H1 (cell line): ENCODE measurements around the gene IL5RA. TPM values are rescaled to one million over a fixed set of nuclear protein-coding genes. Genes with fewer than 3 reads are reported as not detected.

Experiments
- CTCF ChIA-PET: fragments of 300-600 bp; sonication (Branson Sonifier 250); formaldehyde crosslinking; loops from one replicate; lab custom pipeline; 2021; ENCODE audit not compliant: partially characterized antibody; lab: Charles Lee
- POLR2A ChIA-PET: fragments of 300-600 bp; sonication (Branson Sonifier 250); formaldehyde crosslinking; loops from one replicate; lab custom pipeline; 2021; ENCODE audit warnings: inconsistent platforms; ENCODE audit not compliant: partially characterized antibody; lab: Charles Lee
- DNase-seq, 2 experiments: peaks; one replicate each; pipeline versions ENCODE4 v3.0.0 to v3.0.0-alpha.2; 2010 to 2022; ENCODE audit warnings: low spot score in 2 of 2, low read depth in 1 of 2, mixed read lengths in 1 of 2
- FAIRE-seq: peaks from 2 replicates; lab custom pipeline; 2011; peaks lifted over from hg19 to GRCh38; lab: Jason Lieb, UNC
- H2AFZ ChIP-seq: 2 replicates; pipeline ENCODE4 v1.8.1; 2012; ENCODE audit warnings: low read length, inconsistent platforms
- H2AK5ac ChIP-seq: 2 replicates; pipeline ENCODE4 v1.6.1; 2013; ENCODE audit warnings: low read depth, low read length
- H2BK120ac ChIP-seq: replicated peaks from 2 replicates; pipeline ENCODE3; 2013; ENCODE audit warnings: low read depth, low read length, inconsistent platforms
- H2BK12ac ChIP-seq: 2 replicates; pipeline ENCODE4 v1.6.1; 2013; ENCODE audit warnings: low read depth, low read length
- H2BK15ac ChIP-seq: 2 replicates; pipeline ENCODE4 v1.6.1; 2013; ENCODE audit warnings: low read length
- H2BK20ac ChIP-seq: 2 replicates; pipeline ENCODE4 v1.6.1; 2013; ENCODE audit warnings: low read length
- H2BK5ac ChIP-seq: 2 replicates; pipeline ENCODE4 v1.6.1; 2013; ENCODE audit warnings: low read depth, low read length
- H3K14ac ChIP-seq: 2 replicates; pipeline ENCODE4 v1.6.1; 2013; ENCODE audit warnings: inconsistent platforms; ENCODE audit not compliant: insufficient read length
- H3K18ac ChIP-seq: 2 replicates; pipeline ENCODE4 v1.6.1; 2013; ENCODE audit warnings: low read length; ENCODE audit errors: extremely low read depth
- H3K23ac ChIP-seq: 2 replicates; pipeline ENCODE4 v1.6.1; 2013; ENCODE audit warnings: inconsistent platforms; ENCODE audit not compliant: insufficient read length
- H3K23me2 ChIP-seq: 2 replicates; pipeline ENCODE4 v1.6.1; 2013; ENCODE audit warnings: low read depth, low read length
- H3K27ac ChIP-seq: 2 replicates; pipeline ENCODE4 v1.6.1; 2011; ENCODE audit warnings: low read depth, low read length, inconsistent platforms
- H3K27me3 ChIP-seq, 4 experiments: replicated peaks in 1 of 4; 1 replicate in 1 of 4; 2 replicates in 3 of 4; pipeline versions ENCODE4 v1.6.1 to v1.8.1; 2011 to 2013; ENCODE audit warnings: low read length in 3 of 4, mild to moderate bottlenecking in 3 of 4, inconsistent platforms in 2 of 4, mixed read lengths in 2 of 4, moderate library complexity in 1 of 4; ENCODE audit not compliant: control insufficient read depth in 3 of 4, insufficient read depth in 3 of 4; ENCODE audit errors: extremely low read depth in 1 of 4
- H3K36me3 ChIP-seq, 4 experiments: 2 replicates each; pipeline versions ENCODE4 v1.6.1 to v1.8.1; 2011 to 2013; ENCODE audit warnings: mild to moderate bottlenecking in 4 of 4, low read length in 3 of 4, moderate library complexity in 2 of 4, control low read depth in 1 of 4, inconsistent platforms in 1 of 4; ENCODE audit not compliant: insufficient read depth in 4 of 4, control insufficient read depth in 2 of 4
- H3K4ac ChIP-seq: replicated peaks from 2 replicates; pipeline ENCODE3; 2013; ENCODE audit warnings: low read length, low read depth, mixed read lengths, inconsistent platforms; ENCODE audit not compliant: insufficient read length
- H3K4me1 ChIP-seq, 4 experiments: replicated peaks in 1 of 4; 1 replicate in 1 of 4; 2 replicates in 3 of 4; pipeline versions ENCODE4 v1.6.1 to v1.8.1; 2011 to 2013; ENCODE audit warnings: low read length in 3 of 4, inconsistent platforms in 2 of 4, mixed read lengths in 1 of 4; ENCODE audit not compliant: insufficient read depth in 4 of 4, control insufficient read depth in 3 of 4
- H3K4me2 ChIP-seq, 2 experiments: 2 replicates each; pipeline versions ENCODE4 v1.6.1 to v1.8.1; 2011 to 2013; ENCODE audit warnings: low read depth in 2 of 2, low read length in 2 of 2, control low read depth in 1 of 2, inconsistent platforms in 1 of 2, mild to moderate bottlenecking in 1 of 2; ENCODE audit not compliant: insufficient read depth in 1 of 2
- H3K4me3 ChIP-seq, 4 experiments: fragments of 200-600, 300-600 bp in 1 of 4; sonication (generic), shearing (Covaris generic), sonication (Bioruptor Twin) in 1 of 4; 2 replicates each; pipeline versions ENCODE4 v1.5.1 to v1.8.1; 2011 to 2016; ENCODE audit warnings: low read length in 4 of 4, low read depth in 3 of 4, control low read depth in 2 of 4, inconsistent platforms in 2 of 4, mild to moderate bottlenecking in 2 of 4, mixed read lengths in 1 of 4, moderate library complexity in 1 of 4; ENCODE audit not compliant: insufficient read depth in 2 of 4; ENCODE audit errors: extremely low read depth in 1 of 4
- H3K56ac ChIP-seq: replicated peaks from 2 replicates; pipeline ENCODE3; 2013; ENCODE audit warnings: low read depth, mild to moderate bottlenecking, mixed read lengths, low read length, inconsistent platforms; ENCODE audit not compliant: insufficient read length
- H3K79me1 ChIP-seq: 2 replicates; pipeline ENCODE4 v1.6.1; 2013; ENCODE audit warnings: low read depth, low read length, control low read depth
- H3K79me2 ChIP-seq, 2 experiments: 2 replicates each; pipeline versions ENCODE4 v1.6.1 to v1.8.1; 2012 to 2013; ENCODE audit warnings: low read length in 2 of 2, mild to moderate bottlenecking in 2 of 2, inconsistent platforms in 1 of 2; ENCODE audit not compliant: insufficient read depth in 2 of 2, control insufficient read depth in 1 of 2
- H3K9ac ChIP-seq, 4 experiments: replicated peaks in 1 of 4; 1 replicate in 1 of 4; 2 replicates in 3 of 4; pipeline versions ENCODE4 v1.6.1 to v1.8.1; 2011 to 2013; ENCODE audit warnings: low read depth in 3 of 4, low read length in 3 of 4, control low read depth in 2 of 4, mild to moderate bottlenecking in 2 of 4, moderate library complexity in 2 of 4, inconsistent platforms in 1 of 4; ENCODE audit errors: extremely low read depth in 1 of 4
- H3K9me3 ChIP-seq, 2 experiments: 2 replicates each; pipeline versions ENCODE4 v1.6.1 to v1.8.1; 2012 to 2013; ENCODE audit warnings: mild to moderate bottlenecking in 2 of 2, moderate library complexity in 2 of 2, control low read depth in 1 of 2, inconsistent platforms in 1 of 2, low read depth in 1 of 2, low read length in 1 of 2, mixed read lengths in 1 of 2; ENCODE audit not compliant: insufficient read depth in 2 of 2
- H4K20me1 ChIP-seq, 2 experiments: replicated peaks in 1 of 2; 2 replicates each; pipeline versions ENCODE3 to v1.8.1; 2011 to 2013; ENCODE audit warnings: inconsistent platforms in 2 of 2, low read length in 2 of 2, mild to moderate bottlenecking in 1 of 2; ENCODE audit not compliant: insufficient read depth in 2 of 2, control insufficient read depth in 1 of 2
- H4K5ac ChIP-seq: 2 replicates; pipeline ENCODE4 v1.6.1; 2013; ENCODE audit warnings: low read length, low read depth, mixed read lengths, inconsistent platforms; ENCODE audit not compliant: insufficient read length
- H4K8ac ChIP-seq: 2 replicates; pipeline ENCODE4 v1.8.0; 2013; ENCODE audit warnings: mild to moderate bottlenecking, moderate library complexity, low read length, inconsistent platforms; ENCODE audit not compliant: insufficient read depth; ENCODE audit errors: extremely low read depth
- H4K91ac ChIP-seq: replicated peaks from 2 replicates; pipeline ENCODE3; 2013; ENCODE audit warnings: low read length, mixed read lengths, inconsistent platforms; ENCODE audit not compliant: insufficient read length
- BACH1 ChIP-seq: IDR thresholded peaks from 2 replicates; pipeline ENCODE4 v1.6.1; 2012; ENCODE audit warnings: low read length, improper control_type of control experiment
- JUN ChIP-seq: IDR thresholded peaks from 2 replicates; pipeline ENCODE4 v1.6.1; 2011; ENCODE audit warnings: low read depth, mild to moderate bottlenecking, improper control_type of control experiment, low read length
- RAD21 ChIP-seq, 2 experiments: IDR thresholded peaks in 1 of 2; conservative IDR thresholded peaks in 1 of 2; 2 replicates each; pipeline ENCODE4 v1.6.1; 2011; ENCODE audit warnings: low read depth in 2 of 2, low read length in 2 of 2, improper control_type of control experiment in 1 of 2, inconsistent platforms in 1 of 2, mild to moderate bottlenecking in 1 of 2, moderate library complexity in 1 of 2
- SIRT6 ChIP-seq: IDR thresholded peaks from one replicate; pipeline ENCODE4 v1.7.1; 2012; ENCODE audit warnings: low read length, inconsistent platforms
- SP1 ChIP-seq: IDR thresholded peaks from 2 replicates; pipeline ENCODE4 v1.6.1; 2011; ENCODE audit warnings: low read depth, low read length
- TEAD4 ChIP-seq: IDR thresholded peaks from 2 replicates; pipeline ENCODE4 v1.6.1; 2012; ENCODE audit warnings: low read depth, low read length, inconsistent platforms, mixed read lengths
- WGBS, 2 experiments: shearing (Covaris generic) in 1 of 2; methylation state at CpG; one replicate each; pipeline versions ENCODE4 v1.1.6 to v1.1.7; 2013 to 2015; ENCODE audit warnings: low lambda C conversion rate in 2 of 2, mixed read lengths in 2 of 2, inconsistent platforms in 1 of 2, low coverage in 1 of 2, missing lambda C conversion rate in 1 of 2; ENCODE audit not compliant: insufficient replicate concordance in 2 of 2, insufficient coverage in 1 of 2, insufficient read length in 1 of 2; ENCODE audit errors: extremely low coverage in 1 of 2, missing lambda C conversion rate in 1 of 2; 5-methylcytosine and 5-hydroxymethylcytosine counted together
- polyA plus RNA-seq, 7 experiments: library from polyadenylated mRNA; depleted of rRNA in 3 of 7; stranded (reverse) in 5 of 7; unstranded in 2 of 7; fragments of >200 nt in 5 of 7; fragments of 200-250 nt in 2 of 7; gene quantifications; 1 replicate in 5 of 7; 2 replicates in 1 of 7; 4 replicates in 1 of 7; pipeline versions ENCODE4 v1.2.1 to v1.2.3, GENCODE V29; 2011 to 2013; ENCODE audit warnings: missing spikeins in 2 of 7, mixed read lengths in 2 of 7
- total RNA-seq: library from RNA; stranded (reverse); fragmentation: NEBNext Ultra II Directional; extraction: Animal tissue kit (Norgen Biotek cat#: 25700); gene quantifications from 2 replicates; pipeline ENCODE4 v1.2.1, GENCODE V29; 2021

IL5RA gene
- total and polyA plus RNA-seq, 2 of the 8 experiments (the other 6 are each of a cell fraction or from before 2014, with no cell fraction given): not detected

- Histone ChIP-seq H3K4me1 (no peaks in the 10 kb centered on the region), H3K9me3 (no peaks in the 10 kb centered on the region), H2BK12ac (no peak overlapping the region), H3K4ac (no peak overlapping the region), H3K27ac (no peak overlapping the region), H2BK20ac (no peak overlapping the region), H2AK5ac (no peak overlapping the region), H3K18ac (no peak overlapping the region), H3K23ac (no peak overlapping the region), H2AFZ (no peak overlapping the region), H4K20me1 (peaks cover 0 to 3% of the 10 kb centered on the region in 2 experiments), H3K4me3 (no peak overlapping the region)
- 93% methylated on average over 1 of the region's 1 CpG; no CpG with 5 or more reads in 1 of the 2 experiments for whole genome bisulfite sequencing, 2 experiments
- FAIRE-seq (no peak), DNase-seq (no peak)
- TF ChIP-seq SP1 (no peak), JUN (no peak), RAD21 (IDR thresholded peaks at IDR 0.05 in 1 of 2, conservative IDR thresholded peaks at IDR 0.05 in 1 of 2; ENCODE audit: low read depth in 2 of 2, low read length in 2 of 2) (no peak), TEAD4 (no peak), SIRT6 (no peak), BACH1 (no peak)
- TF ChIP-seq, all 59 proteins: peak for 0
- no peak overlapping the region for H3K56ac ChIP-seq
- no peak overlapping the region for H4K5ac ChIP-seq
- no peak overlapping the region for H3K4me2 ChIP-seq
- H3K36me3 ChIP-seq: peaks cover 2 to 95% (median 34%) of the 10 kb centered on the region in 4 experiments; a peak in 7 of 8 replicates
- H2BK15ac ChIP-seq: no peak overlapping the region
- no peak overlapping the region for H4K8ac ChIP-seq
- no peak overlapping the region for H3K14ac ChIP-seq
- H3K27me3 ChIP-seq: no peaks in the 10 kb centered on the region
- no peaks in the 10 kb centered on the region for H3K79me2 ChIP-seq
- ChIA-PET POLR2A (interaction anchor here (0.6 to 5.0 kb wide), 3 partner anchors 9 to 546 kb away, joined by 3 to 33 read pairs (median 4); no protein-coding TSS in a partner anchor), CTCF (interaction anchor here (1.4 kb wide), 1 partner anchor 21 kb away, joined by 4 read pairs; no protein-coding TSS in a partner anchor)
- H3K79me1 ChIP-seq: no peaks in the 10 kb centered on the region
- no peaks in the 10 kb centered on the region for H3K23me2 ChIP-seq
- H4K91ac ChIP-seq: no peak overlapping the region
- H2BK120ac ChIP-seq: no peak overlapping the region
- H3K9ac ChIP-seq: no peak overlapping the region
- no peak overlapping the region for H2BK5ac ChIP-seq
These were observed 41.3 kb upstream of the IL5RA start for GRCh38 chr3:3151513-3151912.
